GM12865 (cell line): Measurements from ENCODE around the gene TXNRD1.

Experiments
- DNase-seq: peaks from one replicate; pipeline ENCODE4 v3.0.0; 2010; ENCODE audit warnings: low read depth
- H3K4me3 ChIP-seq: 2 replicates; pipeline ENCODE4 v1.5.1; 2011; ENCODE audit warnings: mild to moderate bottlenecking, low read depth, low read length, control low read depth
- TF ChIP-seq, protein P1 (sequence below): IDR thresholded peaks from 2 replicates; pipeline ENCODE4 v1.5.1; 2011; ENCODE audit warnings: low read length, control low read depth, low read depth, inconsistent platforms; ENCODE audit not compliant: insufficient read depth; ENCODE audit errors: missing control alignments

Gene TXNRD1

DNA sequence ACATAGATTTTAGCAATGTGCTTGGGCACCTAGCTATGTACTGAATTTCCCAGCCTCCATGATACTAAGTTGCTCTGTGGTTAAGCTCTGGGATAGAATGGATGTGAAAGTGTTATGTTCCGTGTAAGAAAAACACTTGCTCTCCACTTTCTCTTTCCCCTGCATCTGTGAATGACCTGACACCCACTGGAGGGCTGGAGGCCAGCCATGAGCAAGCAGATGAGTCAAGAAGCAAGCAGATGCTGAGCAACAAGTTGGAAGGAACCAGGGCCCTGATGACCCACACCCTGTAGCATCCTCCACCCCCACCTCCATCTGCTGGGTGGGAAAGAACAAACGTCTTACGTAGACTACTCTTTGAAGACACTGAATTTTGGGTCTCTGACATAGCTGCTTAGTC lies 144.6 kb downstream of the TXNRD1 start:
- no peak for DNase-seq
- no peak overlapping the region for H3K4me3 ChIP-seq
- TF ChIP-seq, protein P1, sequence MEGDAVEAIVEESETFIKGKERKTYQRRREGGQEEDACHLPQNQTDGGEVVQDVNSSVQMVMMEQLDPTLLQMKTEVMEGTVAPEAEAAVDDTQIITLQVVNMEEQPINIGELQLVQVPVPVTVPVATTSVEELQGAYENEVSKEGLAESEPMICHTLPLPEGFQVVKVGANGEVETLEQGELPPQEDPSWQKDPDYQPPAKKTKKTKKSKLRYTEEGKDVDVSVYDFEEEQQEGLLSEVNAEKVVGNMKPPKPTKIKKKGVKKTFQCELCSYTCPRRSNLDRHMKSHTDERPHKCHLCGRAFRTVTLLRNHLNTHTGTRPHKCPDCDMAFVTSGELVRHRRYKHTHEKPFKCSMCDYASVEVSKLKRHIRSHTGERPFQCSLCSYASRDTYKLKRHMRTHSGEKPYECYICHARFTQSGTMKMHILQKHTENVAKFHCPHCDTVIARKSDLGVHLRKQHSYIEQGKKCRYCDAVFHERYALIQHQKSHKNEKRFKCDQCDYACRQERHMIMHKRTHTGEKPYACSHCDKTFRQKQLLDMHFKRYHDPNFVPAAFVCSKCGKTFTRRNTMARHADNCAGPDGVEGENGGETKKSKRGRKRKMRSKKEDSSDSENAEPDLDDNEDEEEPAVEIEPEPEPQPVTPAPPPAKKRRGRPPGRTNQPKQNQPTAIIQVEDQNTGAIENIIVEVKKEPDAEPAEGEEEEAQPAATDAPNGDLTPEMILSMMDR: no peak

DNA sequence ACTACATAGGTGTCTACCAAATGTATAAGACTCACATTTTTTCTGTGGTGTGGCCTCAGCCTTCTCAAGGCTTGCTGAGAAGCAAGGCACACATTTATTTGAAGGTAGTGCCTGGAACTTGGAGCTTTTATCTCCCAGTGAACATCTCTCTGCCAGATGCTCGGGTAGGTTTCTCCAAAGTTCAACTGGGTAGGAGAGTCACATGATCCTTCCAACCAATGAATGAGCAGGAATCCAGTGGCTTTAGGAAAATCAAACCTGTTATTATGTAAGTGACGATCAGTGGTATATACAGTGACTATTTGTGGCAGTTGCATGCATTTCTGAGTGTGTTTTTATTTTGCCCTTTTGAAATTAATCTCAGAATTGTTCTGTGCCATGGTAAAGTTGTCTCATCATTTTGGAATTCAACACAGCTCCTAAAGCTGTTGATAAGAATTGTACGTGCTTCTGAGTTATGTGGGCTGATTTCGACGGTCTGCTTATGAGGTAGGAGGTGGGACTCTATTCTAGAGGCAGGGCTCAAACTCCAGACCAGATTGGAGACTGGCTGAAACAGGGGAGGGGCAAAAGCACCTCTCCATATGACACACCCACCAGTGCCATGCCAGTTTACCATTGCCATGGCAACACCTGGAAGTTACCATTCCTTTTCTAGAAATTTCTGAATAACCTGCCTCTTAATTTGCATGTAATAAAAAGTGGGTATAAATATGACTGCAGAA lies 145.6 kb downstream of the TXNRD1 start:
- TF ChIP-seq, protein P1: no peak
- no peak overlapping the region for H3K4me3 ChIP-seq
- no peak for DNase-seq

DNA sequence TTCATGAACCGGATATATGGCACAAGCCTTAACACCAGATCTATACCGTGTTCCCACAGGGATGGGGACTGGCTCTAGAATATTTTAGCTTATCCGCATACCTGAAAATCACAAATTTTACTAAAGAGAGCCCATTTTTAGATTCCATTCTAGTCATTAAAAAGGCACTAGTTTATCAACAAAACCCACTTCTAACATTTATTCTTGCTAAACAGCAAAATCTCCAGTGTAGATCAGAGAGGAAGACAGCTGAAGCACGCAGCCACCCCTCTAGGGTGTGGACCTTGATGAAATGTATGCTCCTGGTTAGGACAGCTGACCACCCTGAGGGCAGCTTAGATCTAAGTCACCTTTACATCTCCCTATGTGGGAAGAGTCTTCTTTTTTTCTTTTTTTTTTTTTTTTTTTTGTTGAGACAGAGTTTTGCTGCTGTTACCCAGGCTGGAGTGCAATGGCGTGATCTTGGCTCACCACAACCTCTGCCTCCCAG lies 150.4 kb downstream of the TXNRD1 start:
- TF ChIP-seq, protein P1: no peak
- no peak for DNase-seq
- H3K4me3 ChIP-seq: no peak overlapping the region

DNA sequence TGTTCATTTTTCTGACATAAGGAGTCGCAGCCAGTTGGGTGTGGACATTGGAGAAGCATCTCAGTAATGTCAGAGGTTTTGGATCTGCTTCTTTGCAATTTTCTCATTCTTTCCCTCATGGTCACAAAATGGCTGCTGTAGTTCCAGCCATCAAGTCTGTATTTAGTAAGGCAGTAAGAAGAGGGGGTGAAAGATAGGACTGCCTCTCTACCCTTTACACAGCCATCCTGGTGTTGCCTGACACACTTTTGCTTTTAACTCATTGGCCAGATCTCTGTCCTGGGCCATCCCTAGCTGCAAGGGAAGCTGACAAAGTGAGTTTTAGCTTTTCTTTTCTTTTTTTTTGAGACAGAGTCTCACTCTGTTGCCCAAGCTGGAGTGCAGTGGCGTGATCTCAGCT lies 154.1 kb downstream of the TXNRD1 start:
- TF ChIP-seq, protein P1: no peak
- DNase-seq: no peak
- H3K4me3 ChIP-seq: no peak overlapping the region

DNA sequence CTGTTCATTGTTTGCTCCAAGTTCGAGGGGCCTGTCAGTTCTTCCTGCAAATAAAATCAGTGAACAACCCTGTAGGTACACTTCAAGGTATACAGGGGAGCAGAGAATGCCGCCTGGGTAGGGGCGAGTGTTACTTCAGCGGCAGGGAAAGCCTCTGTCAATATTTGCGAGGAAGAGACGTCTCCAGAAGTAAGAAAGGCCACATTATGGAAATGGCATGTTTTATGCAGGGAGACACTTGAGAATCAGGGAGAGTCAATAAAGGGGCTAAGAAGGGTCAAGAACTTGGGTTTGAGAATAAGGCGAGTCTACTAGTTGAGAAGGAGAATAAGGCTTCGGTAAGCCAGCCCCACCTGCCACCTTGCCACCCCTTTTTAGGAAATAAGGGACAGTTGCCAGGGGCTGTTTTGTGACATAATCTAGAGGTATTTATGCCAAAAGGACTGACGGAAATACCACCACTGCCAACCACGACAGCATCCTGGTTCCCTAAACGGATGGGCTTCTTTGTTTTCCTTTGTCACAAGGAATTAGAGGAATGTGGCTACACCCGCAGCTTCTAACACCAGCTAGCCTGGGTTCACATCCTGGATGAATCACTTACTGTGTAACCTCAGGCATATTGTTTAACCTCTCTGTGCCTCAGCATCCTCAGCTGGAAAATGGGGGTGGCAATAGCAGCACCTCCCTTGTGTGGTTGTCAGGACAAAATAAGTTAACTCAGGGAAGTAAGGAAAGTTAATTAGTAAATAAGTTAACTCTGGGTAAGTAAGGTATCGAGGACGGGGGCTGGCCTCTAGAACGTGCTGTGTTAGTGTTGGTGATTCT lies 155.7 kb downstream of the TXNRD1 start:
- TF ChIP-seq, protein P1: no peak
- H3K4me3 ChIP-seq: no peak overlapping the region
- no peak for DNase-seq

DNA sequence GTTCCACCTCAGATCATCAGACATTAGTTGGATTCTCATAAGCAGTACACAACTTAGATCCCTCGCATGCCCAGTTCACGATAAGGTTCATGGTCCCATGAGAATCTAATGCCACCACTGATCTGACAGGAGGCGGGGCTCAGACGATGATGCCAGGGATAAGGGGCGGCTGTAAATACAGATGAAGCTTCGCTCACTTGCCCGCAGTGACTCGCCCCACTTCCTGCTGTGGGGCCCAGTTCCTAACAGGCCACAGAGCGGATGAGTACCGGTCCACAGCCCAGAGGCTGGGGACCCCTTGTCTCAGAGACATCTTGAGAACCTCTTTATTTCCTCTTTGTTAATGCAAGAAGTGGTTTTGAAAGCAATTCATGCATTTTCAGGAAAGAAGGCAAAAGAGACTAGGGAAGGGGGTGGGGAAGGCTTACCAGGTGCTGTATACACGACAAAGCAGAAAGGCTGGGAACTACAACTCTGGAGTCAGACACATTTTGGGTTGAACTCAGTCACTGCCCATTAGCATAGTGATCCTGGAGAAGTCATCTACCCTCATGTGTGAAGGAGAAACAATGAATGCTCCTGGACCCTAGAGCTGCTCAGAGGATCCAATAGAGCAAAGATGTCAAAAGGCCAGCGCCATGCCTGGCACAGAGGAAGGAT lies 156.6 kb downstream of the TXNRD1 start:
- no peak overlapping the region for H3K4me3 ChIP-seq
- DNase-seq: peak; percentile 33
- TF ChIP-seq, protein P1: no peak
